Measurements from ENCODE around the gene P2RY2.

The P2RY2 gene

GRCh38 chr11:73258104-73259035 is 40.3 kb downstream of the P2RY2 start:
- DNase-seq, result no peak
- TF ChIP-seq EZH2phosphoT487 (IDR thresholded peaks at IDR 0.05; ENCODE audit: low read length) (no peak), CTCF (IDR thresholded peaks at IDR 0.05; ENCODE audit: low read length) (no peak), EZH2 (optimal IDR thresholded peaks at IDR 0.05; ENCODE audit: low read depth, low read length) (no peak)
- Histone ChIP-seq H3K27me3 (replicated peaks; ENCODE audit: insufficient read depth, low read length) (no peaks in the 10 kb centered on the region), H3K9me2 (replicated peaks; ENCODE audit: insufficient read depth, low read length) (no peaks in the 10 kb centered on the region), H3K9ac (ENCODE audit: low read length) (no peak overlapping the region), H2AFZ (ENCODE audit: low read length) (no peak overlapping the region), H3K9me3 (replicated peaks; ENCODE audit: insufficient read depth, low read length) (no peaks in the 10 kb centered on the region), H3K27ac (ENCODE audit: low read length) (no peak overlapping the region), H3K36me3 (replicated peaks; ENCODE audit: insufficient read depth, low read length) (no peaks in the 10 kb centered on the region), H3K79me2 (ENCODE audit: low read length) (no peaks in the 10 kb centered on the region), H3F3A (ENCODE audit: insufficient read depth, low read length) (no peaks in the 10 kb centered on the region), H3K4me2 (ENCODE audit: low read depth, low read length) (no peak overlapping the region), H4K20me1 (ENCODE audit: insufficient read depth, low read length) (no peaks in the 10 kb centered on the region), H3K4me1 (ENCODE audit: low read length) (no peaks in the 10 kb centered on the region), H3K4me3 (ENCODE audit: low read length) (no peak overlapping the region)

GRCh38 chr11:73259406-73260126 is 41.5 kb downstream of the P2RY2 start:
- H3K9ac ChIP-seq (ENCODE audit: low read length), result no peak overlapping the region
- H3F3A ChIP-seq (ENCODE audit: insufficient read depth, low read length), result no peaks in the 10 kb centered on the region
- no peak for DNase-seq
- no peaks in the 10 kb centered on the region for H3K79me2 ChIP-seq (ENCODE audit: low read length)
- H3K9me3 ChIP-seq (replicated peaks; ENCODE audit: insufficient read depth, low read length), result no peaks in the 10 kb centered on the region
- no peak overlapping the region for H3K4me2 ChIP-seq (ENCODE audit: low read depth, low read length)
- no peaks in the 10 kb centered on the region for H3K9me2 ChIP-seq (replicated peaks; ENCODE audit: insufficient read depth, low read length)
- no peaks in the 10 kb centered on the region for H3K27me3 ChIP-seq (replicated peaks; ENCODE audit: insufficient read depth, low read length)
- no peak overlapping the region for H3K27ac ChIP-seq (ENCODE audit: low read length)
- H4K20me1 ChIP-seq (ENCODE audit: insufficient read depth, low read length), result no peaks in the 10 kb centered on the region
- TF ChIP-seq CTCF (IDR thresholded peaks at IDR 0.05; ENCODE audit: low read length) (no peak), EZH2phosphoT487 (IDR thresholded peaks at IDR 0.05; ENCODE audit: low read length) (no peak), EZH2 (optimal IDR thresholded peaks at IDR 0.05; ENCODE audit: low read depth, low read length) (no peak)
- H3K36me3 ChIP-seq (replicated peaks; ENCODE audit: insufficient read depth, low read length), result no peaks in the 10 kb centered on the region
- H3K4me1 ChIP-seq (ENCODE audit: low read length), result no peaks in the 10 kb centered on the region
- no peak overlapping the region for H2AFZ ChIP-seq (ENCODE audit: low read length)
- H3K4me3 ChIP-seq (ENCODE audit: low read length), result no peak overlapping the region

GRCh38 chr11:73260127-73260457 is 42.0 kb downstream of the P2RY2 start:
- no peak overlapping the region for H3K9ac ChIP-seq (ENCODE audit: low read length)
- no peak overlapping the region for H3K27ac ChIP-seq (ENCODE audit: low read length)
- no peaks in the 10 kb centered on the region for H3F3A ChIP-seq (ENCODE audit: insufficient read depth, low read length)
- no peaks in the 10 kb centered on the region for H3K4me1 ChIP-seq (ENCODE audit: low read length)
- no peaks in the 10 kb centered on the region for H3K36me3 ChIP-seq (replicated peaks; ENCODE audit: insufficient read depth, low read length)
- no peak overlapping the region for H2AFZ ChIP-seq (ENCODE audit: low read length)
- H3K4me3 ChIP-seq (ENCODE audit: low read length), result no peak overlapping the region
- DNase-seq, result no peak
- H3K9me2 ChIP-seq (replicated peaks; ENCODE audit: insufficient read depth, low read length), result no peaks in the 10 kb centered on the region
- H3K79me2 ChIP-seq (ENCODE audit: low read length), result no peaks in the 10 kb centered on the region
- no peaks in the 10 kb centered on the region for H4K20me1 ChIP-seq (ENCODE audit: insufficient read depth, low read length)
- no peak overlapping the region for H3K4me2 ChIP-seq (ENCODE audit: low read depth, low read length)
- H3K27me3 ChIP-seq (replicated peaks; ENCODE audit: insufficient read depth, low read length), result no peaks in the 10 kb centered on the region
- H3K9me3 ChIP-seq (replicated peaks; ENCODE audit: insufficient read depth, low read length), result no peaks in the 10 kb centered on the region
- no peak for TF ChIP-seq EZH2phosphoT487 (IDR thresholded peaks at IDR 0.05; ENCODE audit: low read length)
- no peak for TF ChIP-seq EZH2 (optimal IDR thresholded peaks at IDR 0.05; ENCODE audit: low read depth, low read length)
- no peak for TF ChIP-seq CTCF (IDR thresholded peaks at IDR 0.05; ENCODE audit: low read length)
